ENCODE results near the gene MAP7D3.

MAP7D3 gene

DNA sequence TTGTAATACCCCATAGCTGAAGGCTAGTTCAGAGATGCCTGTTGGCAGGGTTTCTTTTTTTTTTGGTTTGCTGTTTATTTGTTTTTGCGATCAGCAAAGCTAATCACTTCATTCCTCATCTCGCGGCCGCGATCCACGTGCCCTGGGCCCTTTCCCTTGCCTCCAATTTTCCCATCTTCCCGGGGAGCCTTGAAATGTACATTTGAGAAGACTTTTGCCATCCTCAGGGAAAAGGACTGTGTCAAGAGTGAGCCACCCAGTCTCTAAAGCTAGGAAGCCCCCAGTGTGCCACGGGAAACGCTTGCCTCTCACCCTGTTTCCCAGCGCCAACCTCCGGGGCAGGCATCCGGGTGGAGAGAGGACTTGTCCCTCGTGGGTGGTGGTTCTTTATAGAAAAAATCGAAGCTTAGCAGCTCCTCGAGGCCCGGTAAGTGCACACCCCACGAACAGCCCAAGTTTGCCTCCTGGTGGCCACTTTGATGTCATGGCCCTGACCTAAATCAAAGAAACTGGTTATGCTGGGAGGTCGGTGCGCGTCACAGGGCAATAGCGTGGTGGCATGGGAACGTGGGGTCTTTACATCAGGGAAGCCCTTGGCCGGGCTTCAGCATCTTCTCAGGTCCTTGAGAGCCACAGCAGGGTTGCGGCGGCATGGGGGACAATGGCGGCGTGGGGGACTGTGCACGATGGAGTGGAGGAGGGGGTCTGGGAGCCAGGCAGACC is 42.0 kb downstream of the MAP7D3 start:
- in situ Hi-C loops (cut with MboI; ENCODE audit: low sequenced_read_pairs) = no loop called here

DNA sequence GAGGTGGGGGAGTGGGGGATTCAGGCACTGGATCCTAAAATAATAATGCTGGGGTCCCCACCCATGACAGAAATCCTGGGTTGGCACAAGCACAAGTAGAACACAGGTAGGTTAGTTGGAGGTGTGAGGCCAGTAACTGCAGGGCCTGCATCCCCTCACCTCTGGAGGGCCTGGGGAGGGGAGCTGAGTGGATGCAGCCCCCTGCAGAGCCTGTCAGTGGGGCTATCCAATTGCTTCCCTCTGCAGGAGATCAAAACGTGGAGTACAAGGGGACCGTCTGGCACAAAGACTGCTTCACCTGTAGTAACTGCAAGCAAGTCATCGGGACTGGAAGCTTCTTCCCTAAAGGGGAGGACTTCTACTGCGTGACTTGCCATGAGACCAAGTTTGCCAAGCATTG is 43.7 kb downstream of the MAP7D3 start:
- in situ Hi-C loops (cut with MboI; ENCODE audit: low sequenced_read_pairs) = no loop called here

DNA sequence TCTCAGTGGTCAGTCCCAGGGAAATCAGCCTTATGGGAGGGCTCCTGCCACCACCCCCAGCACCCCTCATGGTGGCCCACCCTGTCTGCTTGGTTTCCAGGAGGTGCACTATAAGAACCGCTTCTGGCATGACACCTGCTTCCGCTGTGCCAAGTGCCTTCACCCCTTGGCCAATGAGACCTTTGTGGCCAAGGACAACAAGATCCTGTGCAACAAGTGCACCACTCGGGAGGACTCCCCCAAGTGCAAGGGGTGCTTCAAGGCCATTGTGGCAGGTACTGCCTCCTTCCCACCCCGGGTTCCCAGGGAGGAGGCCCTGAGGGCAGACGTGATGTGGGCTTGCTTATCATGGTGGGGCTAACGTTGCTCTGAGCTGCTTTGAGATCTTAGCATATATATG is 44.3 kb downstream of the MAP7D3 start:
- in situ Hi-C loops (cut with MboI; ENCODE audit: low sequenced_read_pairs) = no loop called here

DNA sequence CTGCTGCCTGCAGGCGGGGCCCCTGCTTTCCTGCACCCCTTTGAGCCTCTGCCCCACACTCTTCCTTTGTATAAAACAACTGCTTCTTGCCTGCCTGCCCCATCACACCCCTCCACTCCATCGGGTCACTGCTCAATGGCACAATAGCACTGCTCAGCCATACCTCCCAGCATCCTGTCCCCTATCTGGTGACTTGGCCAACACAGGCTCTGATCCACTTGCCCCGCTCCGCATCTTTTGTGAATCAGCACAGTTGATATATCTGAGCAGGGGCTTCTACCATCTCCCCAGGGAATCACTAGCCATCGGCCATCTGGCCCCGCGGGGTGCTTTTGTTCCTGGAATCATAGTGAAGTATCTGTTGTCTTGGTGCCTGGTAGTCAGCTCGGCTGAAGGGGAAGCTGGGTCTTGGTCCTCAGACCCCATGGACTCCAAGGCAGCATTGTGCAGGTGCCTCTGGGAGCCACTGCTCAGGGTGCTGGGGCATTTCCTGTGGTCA is 45.3 kb downstream of the MAP7D3 start:
- in situ Hi-C loops (cut with MboI; ENCODE audit: low sequenced_read_pairs) = no loop called here

DNA sequence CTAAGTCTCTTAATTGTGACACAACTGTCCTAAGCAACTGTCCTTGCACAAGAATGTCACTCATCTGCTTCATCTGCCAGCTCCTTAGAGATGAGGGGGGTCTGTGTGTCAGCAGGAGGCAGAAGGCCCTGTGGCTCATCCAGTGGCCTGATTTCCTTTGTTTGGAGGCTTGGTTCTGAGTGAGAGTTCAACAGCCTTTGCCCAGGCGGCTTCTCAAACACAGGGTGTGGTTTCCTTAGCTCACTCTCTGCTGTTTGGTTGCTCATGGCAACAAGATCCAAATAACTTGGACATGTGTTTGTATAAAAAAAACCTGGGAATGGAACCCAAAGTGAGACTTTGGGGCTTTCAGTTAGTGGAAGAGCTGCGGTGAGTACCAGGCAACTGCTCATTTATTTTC is 46.6 kb downstream of the MAP7D3 start:
- in situ Hi-C loops (cut with MboI; ENCODE audit: low sequenced_read_pairs) = no loop called here

DNA sequence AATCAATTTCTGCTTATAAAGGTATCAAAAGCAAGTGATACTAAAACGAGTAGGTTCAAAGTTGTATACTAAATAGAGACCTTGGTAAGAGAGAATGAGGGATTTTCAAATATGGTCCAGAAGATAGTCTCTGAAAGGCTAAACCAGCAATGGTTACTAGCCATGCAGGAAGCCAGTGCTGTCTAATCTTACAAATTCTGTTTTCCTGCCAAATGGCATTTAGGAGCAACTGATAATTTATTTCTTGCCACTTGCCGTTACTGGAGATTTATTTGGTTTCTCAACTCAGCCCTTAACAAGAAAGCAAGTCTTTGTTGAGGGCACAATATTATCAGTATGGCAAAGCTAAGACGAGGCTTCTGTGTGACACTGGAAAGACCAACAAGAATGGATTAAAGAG is 47.2 kb downstream of the MAP7D3 start:
- in situ Hi-C loops (cut with MboI; ENCODE audit: low sequenced_read_pairs) = no loop called here

DNA sequence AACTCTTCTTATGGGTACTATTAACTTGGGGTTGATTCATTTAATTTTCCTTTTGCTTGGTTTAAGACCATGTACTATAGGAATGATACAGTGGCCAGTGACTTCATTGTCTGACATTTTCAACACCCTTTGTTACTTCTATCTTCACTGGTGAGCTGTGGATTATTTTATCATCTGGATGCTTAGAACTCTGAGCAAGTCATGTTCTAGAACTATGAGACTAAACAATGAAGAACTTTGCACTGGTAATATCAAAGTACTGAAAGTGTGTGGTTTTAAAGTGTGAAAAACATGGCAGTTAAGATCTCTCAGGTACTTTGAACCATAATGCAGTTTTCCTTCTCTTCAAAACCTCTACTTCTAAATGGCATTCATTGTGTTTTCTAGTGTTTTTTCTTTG is 47.8 kb downstream of the MAP7D3 start:
- in situ Hi-C loops (cut with MboI; ENCODE audit: low sequenced_read_pairs) = no loop called here

DNA sequence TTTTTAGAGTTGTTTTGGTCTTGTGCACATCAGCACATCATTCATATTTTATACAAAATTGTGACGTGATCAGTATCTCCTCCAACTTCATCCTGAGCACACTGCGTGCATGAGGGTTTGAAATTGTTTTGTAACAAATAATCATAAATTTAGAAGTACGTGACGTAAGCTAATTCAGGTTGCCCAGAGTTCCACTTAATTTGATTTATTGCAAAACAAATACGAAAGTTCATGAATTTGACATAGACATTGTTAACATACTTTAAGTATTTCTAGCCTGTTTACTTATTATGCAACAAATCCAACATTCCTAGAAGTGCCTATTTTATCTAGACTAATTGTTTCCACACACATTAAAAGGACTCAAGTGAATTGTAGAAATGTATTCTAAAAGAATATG is 48.3 kb downstream of the MAP7D3 start:
- in situ Hi-C loops (cut with MboI; ENCODE audit: low sequenced_read_pairs) = no loop called here

DNA sequence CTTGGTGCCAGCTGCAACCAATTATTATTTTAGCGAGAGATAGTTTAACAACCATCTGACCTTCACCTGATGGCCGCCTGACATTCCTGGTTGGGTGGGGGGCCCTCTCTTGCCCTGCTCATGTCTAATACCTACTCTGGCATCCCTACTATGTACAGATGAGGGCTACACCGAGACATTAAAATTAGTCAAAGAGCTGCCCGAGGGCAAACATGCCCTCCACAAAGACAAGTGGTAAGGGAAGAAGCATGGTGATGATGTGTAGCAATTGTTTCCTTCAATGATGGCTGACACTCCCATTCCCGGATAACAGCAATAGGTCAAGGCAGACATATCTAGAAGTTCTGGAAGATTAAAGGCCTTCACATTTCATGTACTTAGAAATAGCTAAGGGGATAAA is 49.6 kb downstream of the MAP7D3 start:
- in situ Hi-C loops (cut with MboI; ENCODE audit: low sequenced_read_pairs) = no loop called here

DNA sequence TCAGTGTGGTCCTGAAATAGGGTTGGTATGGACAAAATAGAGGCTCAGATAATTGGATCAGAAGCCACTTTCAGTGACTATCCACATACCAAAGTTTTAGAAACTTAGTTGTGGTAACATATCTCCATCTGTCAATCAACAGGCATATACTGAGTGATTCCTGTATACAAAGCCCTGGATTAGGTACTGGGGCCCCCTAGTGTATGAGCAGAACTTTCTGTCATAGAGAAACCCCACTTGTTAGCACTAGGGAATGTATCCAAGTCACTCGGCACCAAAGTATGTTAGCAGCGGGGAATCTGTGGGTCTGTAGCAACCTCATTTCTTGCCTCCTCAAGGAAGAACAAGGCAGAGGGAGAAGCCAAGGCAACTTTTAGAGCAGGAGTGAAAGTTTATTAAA is 50.7 kb downstream of the MAP7D3 start:
- in situ Hi-C loops (cut with MboI; ENCODE audit: low sequenced_read_pairs) = no loop called here

DNA sequence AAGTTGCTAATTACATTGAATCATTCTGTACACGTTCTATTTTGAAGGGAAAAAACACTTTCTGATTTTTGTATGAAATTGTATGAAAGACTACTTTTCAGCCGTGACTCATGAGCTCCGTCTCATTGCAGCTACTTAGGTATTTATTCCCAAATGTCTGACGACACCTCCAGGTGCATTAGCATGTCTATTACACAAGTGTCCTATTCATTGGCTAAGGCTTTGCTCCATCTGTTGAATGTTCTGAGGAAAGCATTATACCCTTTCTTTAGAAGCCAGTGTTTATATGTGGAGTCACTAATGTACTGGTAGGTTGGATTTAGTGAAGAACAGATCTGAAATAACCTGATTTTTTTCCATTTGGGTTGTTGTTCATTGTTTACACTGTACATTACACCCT is 51.8 kb downstream of the MAP7D3 start:
- in situ Hi-C loops (cut with MboI; ENCODE audit: low sequenced_read_pairs) = no loop called here

DNA sequence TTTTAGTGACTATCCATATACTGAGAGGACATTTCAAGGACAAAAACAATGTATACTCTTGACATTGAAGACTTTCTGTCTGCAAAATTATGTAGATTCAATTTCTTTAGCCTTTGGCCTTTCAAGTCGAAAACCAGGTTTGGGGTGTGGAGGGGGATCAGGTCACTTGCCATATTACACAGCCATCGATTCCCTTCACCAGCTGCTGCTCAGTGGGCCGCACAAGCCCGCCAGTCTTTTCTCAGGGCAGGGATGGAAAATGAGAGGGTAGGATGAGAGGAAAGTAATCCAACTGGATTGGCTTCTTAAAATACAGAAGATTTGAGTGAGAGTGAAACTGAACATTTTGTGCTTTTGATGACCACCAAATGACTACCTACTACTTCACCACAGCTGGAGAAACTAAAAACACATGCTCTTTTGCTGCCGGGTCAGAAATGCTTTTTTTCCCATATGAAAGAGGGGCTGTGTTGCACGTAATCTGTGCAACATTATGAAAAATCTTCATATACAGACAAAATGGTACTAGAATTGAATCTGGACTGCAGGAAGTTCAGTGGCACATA is 52.4 kb downstream of the MAP7D3 start:
- in situ Hi-C loops (cut with MboI; ENCODE audit: low sequenced_read_pairs) = no loop called here

DNA sequence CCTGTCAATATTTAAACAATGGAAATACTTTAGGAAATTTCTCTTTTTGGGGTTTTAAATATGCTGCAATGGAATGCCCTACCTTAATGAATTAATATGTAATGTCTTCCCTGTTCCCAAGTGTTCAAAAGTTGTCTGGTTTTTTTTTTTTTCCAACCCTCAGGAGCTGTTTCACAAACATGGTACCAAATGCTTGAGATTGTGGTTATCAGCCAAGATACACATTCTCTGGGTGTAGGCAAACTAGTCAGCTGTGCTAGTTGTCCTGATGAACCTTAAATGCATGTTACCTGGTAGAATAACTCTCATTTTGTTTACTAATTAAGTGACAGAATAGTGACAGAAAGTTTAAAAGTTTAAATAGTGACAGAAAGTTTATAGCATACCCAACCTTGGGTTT is 53.2 kb downstream of the MAP7D3 start:
- in situ Hi-C loops (cut with MboI; ENCODE audit: low sequenced_read_pairs) = no loop called here

DNA sequence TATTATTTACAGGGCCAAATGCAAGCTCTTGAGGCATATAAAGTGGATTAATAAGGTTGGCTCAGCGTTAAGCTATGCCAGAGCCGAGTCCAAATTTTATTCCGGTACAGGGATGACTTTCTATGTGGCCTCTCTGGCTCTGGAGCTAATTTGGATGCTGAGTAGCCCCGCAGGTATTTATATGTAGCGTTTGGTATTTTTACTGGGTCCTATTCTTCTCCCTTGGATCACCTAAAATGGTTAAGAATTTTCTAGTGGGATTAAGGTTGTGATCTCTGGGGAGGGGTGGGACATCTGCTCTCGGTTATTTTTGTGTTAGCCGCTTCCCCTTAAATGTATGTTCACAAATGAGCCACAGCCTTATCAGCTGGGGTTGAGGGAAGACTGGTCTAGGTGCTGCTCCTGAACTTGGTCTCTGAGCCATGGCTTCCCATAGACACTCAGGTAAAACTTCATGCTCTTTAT is 54.5 kb downstream of the MAP7D3 start:
- in situ Hi-C loops (cut with MboI; ENCODE audit: low sequenced_read_pairs) = no loop called here

DNA sequence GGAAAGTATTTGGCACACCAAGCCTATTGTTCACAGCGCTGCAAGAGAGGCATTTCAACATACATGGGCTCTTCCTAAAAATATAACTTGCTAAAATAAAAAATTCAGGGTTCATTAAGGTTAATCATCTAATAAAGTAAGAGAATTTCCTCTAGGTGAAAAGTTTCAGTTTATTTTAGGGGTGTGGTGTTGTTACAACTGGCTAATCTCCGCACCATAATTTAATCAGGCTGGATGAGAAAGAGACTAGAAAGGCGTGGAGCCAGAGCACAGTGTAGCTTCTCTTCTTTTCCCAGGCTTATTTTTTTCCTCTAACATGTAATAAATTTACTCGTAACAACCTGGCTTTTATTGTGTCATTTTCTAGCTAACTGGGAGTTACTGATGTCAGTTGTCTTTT is 56.0 kb downstream of the MAP7D3 start:
- in situ Hi-C loops (cut with MboI; ENCODE audit: low sequenced_read_pairs) = no loop called here

DNA sequence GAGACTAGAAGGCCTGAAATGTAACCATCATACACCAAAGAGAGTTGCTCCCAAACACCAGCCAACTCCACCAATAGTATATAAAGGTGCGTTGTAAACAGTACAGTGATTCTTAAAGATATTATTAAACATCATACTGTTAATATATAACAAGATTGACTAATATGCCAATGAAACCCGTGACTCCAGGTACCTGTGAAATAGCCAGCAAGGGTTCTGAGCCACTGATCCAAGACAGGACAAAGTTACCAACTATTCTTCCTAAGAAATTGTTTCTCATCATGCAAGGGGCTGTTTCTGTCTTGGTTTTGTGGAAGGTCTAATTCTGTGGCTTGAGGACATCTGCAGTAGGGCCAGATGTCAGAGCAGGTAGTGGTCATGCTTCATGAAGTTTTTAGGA is 56.7 kb downstream of the MAP7D3 start:
- in situ Hi-C loops (cut with MboI; ENCODE audit: low sequenced_read_pairs) = no loop called here

DNA sequence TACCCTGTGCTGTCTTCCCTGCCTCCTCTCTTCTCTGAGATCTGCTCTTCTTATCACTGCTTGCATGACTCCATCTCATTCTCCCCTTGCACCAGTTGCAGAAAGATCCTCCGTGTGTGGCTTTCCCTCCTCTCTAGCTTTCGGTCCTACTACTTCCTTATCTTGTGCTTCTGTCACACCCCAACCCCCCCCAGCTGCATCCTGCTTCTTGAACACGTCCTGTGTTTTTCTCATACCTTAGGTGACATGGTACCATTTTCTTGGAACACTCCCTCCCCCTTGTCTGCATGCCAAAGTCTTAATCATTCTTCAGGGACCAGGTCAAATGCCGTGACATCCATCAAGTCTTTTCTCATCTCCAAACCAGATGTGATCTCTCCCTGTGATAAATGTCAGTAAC is 57.4 kb downstream of the MAP7D3 start:
- in situ Hi-C loops (cut with MboI; ENCODE audit: low sequenced_read_pairs) = no loop called here

DNA sequence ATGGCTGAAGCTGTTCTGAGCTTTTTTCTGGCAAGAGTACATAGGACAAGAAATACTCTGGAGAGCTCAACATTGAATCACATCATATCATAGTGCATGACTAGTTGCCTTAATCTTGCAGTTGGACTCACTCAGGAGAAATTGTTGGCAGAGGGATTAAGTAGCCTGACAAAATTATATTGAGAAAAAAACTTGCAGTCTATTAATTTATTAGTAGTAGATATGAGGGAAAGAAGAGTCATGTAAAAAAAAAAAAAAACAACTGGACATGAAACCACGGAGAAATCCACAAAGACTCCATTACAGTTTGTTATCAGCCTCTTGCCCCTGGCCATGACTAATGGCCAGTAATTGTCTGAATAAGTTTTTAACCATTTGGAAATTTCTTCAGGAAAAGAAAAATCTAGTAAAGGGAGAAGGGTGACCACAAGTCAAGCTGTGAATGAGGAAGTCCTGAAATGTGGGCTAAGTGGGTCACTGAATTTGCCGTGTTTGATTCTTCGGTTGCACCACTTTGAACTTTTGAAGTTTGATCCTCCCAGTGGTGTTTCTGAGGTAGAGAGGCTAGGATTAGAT is 58.3 kb downstream of the MAP7D3 start:
- in situ Hi-C loops (cut with MboI; ENCODE audit: low sequenced_read_pairs) = no loop called here

DNA sequence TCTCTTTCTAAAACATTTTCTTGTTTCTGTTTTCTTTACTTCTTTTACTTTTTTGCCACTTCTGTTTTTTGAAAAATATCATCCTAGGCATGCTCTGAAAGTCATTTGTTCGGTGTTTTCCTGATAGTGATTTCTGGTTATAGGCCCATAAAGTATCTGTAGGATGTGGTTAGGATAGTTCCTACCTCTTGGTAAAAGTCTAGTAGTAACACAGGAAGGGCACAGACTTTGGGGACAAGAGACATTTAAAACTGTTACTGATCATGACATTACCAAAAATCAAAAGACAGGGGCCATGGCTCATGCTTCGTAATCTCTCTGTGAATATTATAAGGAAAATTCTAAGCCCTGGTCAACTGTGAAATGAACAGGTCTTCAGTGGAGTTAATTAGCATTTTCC is 59.1 kb downstream of the MAP7D3 start:
- in situ Hi-C loops (cut with MboI; ENCODE audit: low sequenced_read_pairs) = no loop called here

DNA sequence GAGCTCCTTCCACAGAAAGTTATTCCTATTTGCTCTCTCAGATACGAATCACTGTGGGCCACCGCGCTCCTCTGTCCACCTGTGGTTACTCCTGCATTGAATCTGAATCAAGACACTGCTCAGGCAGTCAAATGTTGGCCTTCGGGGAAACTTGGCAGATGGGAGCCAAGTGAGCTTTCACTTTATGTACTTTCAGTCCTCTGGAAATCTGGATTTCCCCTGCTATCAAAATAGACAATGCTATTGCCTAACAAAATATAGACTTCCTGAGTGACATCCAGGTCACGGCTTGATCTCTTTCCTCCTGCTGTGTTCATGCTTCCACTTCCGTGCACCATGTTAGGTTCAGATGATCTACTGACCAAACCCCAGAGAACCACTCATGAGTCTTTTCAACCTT is 60.0 kb downstream of the MAP7D3 start:
- in situ Hi-C loops (cut with MboI; ENCODE audit: low sequenced_read_pairs) = no loop called here

DNA sequence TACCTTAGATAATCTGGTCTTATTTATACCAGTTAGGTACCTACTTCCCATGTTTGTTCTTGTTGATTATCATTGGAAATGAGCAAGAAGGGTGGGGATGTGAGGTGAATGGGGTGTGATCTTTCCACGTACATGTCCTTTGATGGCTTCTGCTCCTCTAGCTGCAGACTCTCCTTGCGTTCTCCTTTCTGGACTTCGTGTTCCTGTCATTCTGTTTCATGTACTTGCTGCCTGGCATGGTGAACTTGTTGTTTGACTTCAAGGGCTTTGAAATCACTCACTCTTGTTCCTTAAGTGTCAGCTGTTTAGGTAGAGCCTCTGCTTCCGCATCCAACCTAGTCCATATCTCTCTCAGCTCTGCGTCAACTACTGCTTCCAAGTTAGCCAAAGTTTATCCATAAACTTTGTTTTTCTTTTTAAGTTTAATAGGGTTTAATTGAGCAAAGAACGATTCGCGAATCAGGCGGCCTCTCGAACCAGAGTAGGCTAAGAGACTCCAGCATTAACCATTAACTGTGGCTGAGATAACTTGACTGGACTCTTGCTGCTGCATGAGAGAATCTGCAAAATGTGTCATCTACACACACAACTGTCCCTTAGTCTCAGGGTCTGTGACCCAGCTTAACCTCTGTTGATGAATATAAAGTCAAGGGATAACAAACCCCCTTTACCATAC is 61.0 kb downstream of the MAP7D3 start:
- in situ Hi-C loops (cut with MboI; ENCODE audit: low sequenced_read_pairs) = no loop called here

DNA sequence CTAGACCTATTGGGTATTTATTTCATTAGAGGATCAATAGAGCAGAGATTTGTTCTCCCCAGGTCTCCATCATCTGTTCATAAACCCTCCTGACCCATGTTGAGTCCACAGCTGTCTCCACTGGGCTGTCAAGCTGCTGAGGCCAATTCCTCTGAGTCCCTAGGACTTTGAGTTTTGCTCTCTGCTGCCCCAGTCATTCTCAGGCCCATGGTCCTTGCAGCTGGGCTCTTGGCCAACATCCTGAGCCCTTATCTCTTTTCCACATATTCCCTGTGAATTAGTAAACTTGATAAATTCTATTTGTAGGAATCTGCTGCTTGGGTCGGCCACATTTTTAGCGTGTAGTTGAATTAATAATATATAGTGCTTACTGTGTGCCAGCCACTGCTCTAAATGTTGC is 62.0 kb downstream of the MAP7D3 start:
- in situ Hi-C loops (cut with MboI; ENCODE audit: low sequenced_read_pairs) = no loop called here
